ENCODE results near the gene TSTD1.

Gene TSTD1

DNA sequence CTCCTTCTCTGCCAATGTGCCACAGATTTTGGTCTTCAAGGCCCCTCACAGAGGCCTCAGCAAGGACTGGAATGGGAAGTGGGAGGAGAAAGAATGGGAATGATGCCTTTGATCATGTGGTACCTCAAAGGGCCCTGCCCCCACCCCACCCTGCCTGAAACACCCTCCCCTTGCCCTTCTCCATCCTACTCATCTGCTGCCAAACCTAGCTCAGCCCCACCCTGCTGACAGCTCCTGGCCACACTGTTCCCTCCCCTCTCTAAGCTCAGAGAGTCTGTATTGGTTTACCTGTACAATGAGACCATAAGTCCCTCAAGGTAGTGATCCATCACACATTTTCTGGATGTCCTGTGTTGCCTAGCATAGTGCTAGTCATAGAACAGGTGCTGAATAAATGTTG lies 37.6 kb upstream of the TSTD1 start:
- H3K4me3 ChIP-seq (ENCODE audit: low read length): no peak overlapping the region
- H3K4me2 ChIP-seq (ENCODE audit: low read length): no peak overlapping the region
- H3K36me3 ChIP-seq (replicated peaks; ENCODE audit: low read depth, low read length): no peaks in the 10 kb centered on the region
- no peaks in the 10 kb centered on the region for H3K27me3 ChIP-seq (ENCODE audit: low read depth, low read length)
- H3K79me2 ChIP-seq (ENCODE audit: low read length): no peaks in the 10 kb centered on the region
- H3K9me3 ChIP-seq (ENCODE audit: insufficient read depth, low read length): no peaks in the 10 kb centered on the region
- TF ChIP-seq EZH2phosphoT487 (IDR thresholded peaks at IDR 0.05; ENCODE audit: low read depth): no peak
- H4K20me1 ChIP-seq (ENCODE audit: insufficient read depth, low read length): no peaks in the 10 kb centered on the region
- peaks cover 6% of the 10 kb centered on the region; the same call in 1 of the 2 replicates for H3K4me1 ChIP-seq (ENCODE audit: low read length)
- H2AFZ ChIP-seq (ENCODE audit: low read depth, low read length): no peak overlapping the region
- no peak overlapping the region for H3K9ac ChIP-seq (ENCODE audit: low read length)
- H3K27ac ChIP-seq (ENCODE audit: low read length): no peak overlapping the region

DNA sequence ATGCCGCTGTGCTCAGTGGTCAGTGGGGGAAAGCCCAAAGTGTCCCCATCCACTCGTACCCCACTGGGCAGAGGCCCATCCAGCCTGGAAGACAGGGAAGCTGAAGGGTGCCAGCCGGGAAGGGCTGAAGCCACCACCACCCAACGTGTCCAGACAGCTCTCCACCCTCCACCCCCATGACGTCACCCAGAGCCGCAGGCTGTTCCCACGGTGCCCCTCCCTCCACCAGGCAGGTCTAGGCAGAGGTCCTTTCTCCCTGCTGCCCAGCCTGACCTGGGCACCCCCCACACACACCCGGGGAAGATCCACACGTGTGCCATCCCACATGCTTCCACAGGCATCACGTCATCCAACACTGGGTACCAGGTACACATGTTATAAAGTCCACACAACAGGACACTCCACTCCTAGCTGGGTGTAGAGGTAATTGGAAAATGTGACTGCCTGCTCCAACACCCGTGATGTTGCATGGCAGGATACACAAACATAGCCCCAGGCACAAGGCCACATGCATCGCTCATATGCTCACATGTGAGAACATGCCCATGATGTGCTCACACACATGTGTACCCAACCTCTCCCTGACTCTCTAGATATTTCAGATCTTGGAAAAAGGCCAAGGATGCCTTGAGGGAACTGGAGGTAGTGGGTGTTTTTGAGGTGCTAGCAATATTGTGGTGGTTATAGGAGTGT lies 36.1 kb upstream of the TSTD1 start:
- Histone ChIP-seq H3K4me2 (ENCODE audit: low read length) (no peak overlapping the region), H3K9ac (ENCODE audit: low read length) (no peak overlapping the region), H2AFZ (ENCODE audit: low read depth, low read length) (no peak overlapping the region), H3K9me3 (ENCODE audit: insufficient read depth, low read length) (no peaks in the 10 kb centered on the region), H3K79me2 (ENCODE audit: low read length) (no peaks in the 10 kb centered on the region), H3K36me3 (replicated peaks; ENCODE audit: low read depth, low read length) (no peaks in the 10 kb centered on the region), H3K4me3 (ENCODE audit: low read length) (no peak overlapping the region), H3K27ac (ENCODE audit: low read length) (no peak overlapping the region), H3K4me1 (ENCODE audit: low read length) (peaks cover 22% of the 10 kb centered on the region), H4K20me1 (ENCODE audit: insufficient read depth, low read length) (no peaks in the 10 kb centered on the region), H3K27me3 (ENCODE audit: low read depth, low read length) (no peaks in the 10 kb centered on the region)
- TF ChIP-seq, protein P1, sequence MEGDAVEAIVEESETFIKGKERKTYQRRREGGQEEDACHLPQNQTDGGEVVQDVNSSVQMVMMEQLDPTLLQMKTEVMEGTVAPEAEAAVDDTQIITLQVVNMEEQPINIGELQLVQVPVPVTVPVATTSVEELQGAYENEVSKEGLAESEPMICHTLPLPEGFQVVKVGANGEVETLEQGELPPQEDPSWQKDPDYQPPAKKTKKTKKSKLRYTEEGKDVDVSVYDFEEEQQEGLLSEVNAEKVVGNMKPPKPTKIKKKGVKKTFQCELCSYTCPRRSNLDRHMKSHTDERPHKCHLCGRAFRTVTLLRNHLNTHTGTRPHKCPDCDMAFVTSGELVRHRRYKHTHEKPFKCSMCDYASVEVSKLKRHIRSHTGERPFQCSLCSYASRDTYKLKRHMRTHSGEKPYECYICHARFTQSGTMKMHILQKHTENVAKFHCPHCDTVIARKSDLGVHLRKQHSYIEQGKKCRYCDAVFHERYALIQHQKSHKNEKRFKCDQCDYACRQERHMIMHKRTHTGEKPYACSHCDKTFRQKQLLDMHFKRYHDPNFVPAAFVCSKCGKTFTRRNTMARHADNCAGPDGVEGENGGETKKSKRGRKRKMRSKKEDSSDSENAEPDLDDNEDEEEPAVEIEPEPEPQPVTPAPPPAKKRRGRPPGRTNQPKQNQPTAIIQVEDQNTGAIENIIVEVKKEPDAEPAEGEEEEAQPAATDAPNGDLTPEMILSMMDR (IDR thresholded peaks at IDR 0.05; ENCODE audit: low read depth, low read length): no peak
- TF ChIP-seq EZH2phosphoT487 (IDR thresholded peaks at IDR 0.05; ENCODE audit: low read depth): no peak

DNA sequence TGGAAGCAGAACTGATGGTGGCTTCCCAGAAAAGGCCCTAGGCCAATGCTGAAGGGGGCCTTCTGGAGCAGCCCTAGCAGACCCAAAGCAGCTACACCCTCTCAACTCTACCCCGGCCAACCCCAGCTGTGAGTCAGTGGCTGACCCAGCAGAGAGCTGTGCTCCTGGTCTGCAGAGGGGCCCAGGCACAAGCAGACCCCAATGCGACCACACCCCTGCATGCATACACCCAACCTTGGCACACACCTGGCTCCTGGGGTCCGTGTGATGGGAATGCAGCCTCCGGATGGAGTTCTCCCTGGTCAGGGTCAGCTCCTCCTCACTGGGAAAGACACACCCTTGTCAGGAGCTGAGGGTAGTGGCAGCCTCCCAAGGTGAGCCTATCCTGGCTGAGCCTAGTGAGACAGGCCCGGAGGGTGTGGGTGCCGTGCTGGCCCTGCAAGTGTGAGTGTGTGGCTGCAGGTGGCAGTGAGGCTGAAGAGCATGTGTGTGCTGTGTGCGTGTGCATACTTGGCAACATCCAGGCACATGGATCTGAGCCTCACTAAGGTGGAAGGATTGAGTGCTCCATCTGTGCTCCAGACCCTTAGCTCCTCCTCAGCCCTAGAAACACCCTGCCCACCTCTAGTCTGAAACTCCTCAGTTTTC lies 34.8 kb upstream of the TSTD1 start:
- H3K4me3 ChIP-seq (ENCODE audit: low read length): no peak overlapping the region
- H3K9ac ChIP-seq (ENCODE audit: low read length): no peak overlapping the region
- H3K27ac ChIP-seq (ENCODE audit: low read length): no peak overlapping the region

DNA sequence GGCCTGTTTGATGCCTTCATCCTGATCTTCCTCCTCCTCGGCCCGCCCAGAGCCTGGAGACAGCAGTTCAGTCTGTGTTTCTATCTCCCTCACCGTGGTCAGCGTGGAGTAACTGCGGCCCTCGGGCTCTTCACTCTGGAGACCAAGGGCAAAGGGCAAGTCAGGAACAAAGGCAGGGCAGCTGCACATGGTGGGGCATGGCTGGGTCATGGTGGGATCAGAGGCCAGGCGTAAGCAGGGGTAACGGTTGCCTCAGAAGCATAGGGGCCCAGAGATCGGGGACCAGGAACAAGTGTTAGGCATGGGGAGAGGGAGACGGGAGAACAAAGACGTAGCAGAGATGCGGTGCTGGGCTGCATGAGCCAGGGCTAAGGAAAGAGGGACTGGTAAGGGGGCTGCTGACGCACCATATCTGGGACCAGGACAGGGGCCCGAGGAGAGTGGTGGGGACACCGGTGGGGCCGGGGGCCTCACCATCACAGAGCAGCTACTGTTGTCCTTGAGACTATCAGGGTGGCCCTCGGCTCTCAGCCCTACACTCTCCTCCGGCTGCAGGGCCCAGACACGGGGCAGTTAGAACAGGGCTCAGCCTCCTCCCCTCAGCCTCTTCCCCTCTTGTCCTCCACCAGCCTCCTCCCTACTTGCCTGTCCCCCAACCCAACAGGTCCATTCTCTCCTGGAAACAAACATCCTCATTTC lies 34.1 kb upstream of the TSTD1 start:
- Histone ChIP-seq H3K4me2 (ENCODE audit: low read length) (no peak overlapping the region), H3K9ac (ENCODE audit: low read length) (no peak overlapping the region), H3K27ac (ENCODE audit: low read length) (no peak overlapping the region)

More for the DNA sequence above, 34.8 kb upstream of the TSTD1 start:
- Histone ChIP-seq H3K4me2 (ENCODE audit: low read length) (no peak overlapping the region), H3K4me1 (ENCODE audit: low read length) (peaks cover 22% of the 10 kb centered on the region), H2AFZ (ENCODE audit: low read depth, low read length) (no peak overlapping the region), H4K20me1 (ENCODE audit: insufficient read depth, low read length) (no peaks in the 10 kb centered on the region), H3K79me2 (ENCODE audit: low read length) (peaks cover 12% of the 10 kb centered on the region), H3K36me3 (replicated peaks; ENCODE audit: low read depth, low read length) (no peaks in the 10 kb centered on the region), H3K9me3 (ENCODE audit: insufficient read depth, low read length) (no peaks in the 10 kb centered on the region), H3K27me3 (ENCODE audit: low read depth, low read length) (no peaks in the 10 kb centered on the region)
- TF ChIP-seq, protein P1 (IDR thresholded peaks at IDR 0.05; ENCODE audit: low read depth, low read length): no peak
- no peak for TF ChIP-seq EZH2phosphoT487 (IDR thresholded peaks at IDR 0.05; ENCODE audit: low read depth)

More for the DNA sequence above, 34.1 kb upstream of the TSTD1 start:
- Histone ChIP-seq H3K79me2 (ENCODE audit: low read length) (peaks cover 19% of the 10 kb centered on the region), H2AFZ (ENCODE audit: low read depth, low read length) (no peak overlapping the region), H3K4me1 (ENCODE audit: low read length) (peaks cover 25% of the 10 kb centered on the region), H3K27me3 (ENCODE audit: low read depth, low read length) (no peaks in the 10 kb centered on the region), H3K36me3 (replicated peaks; ENCODE audit: low read depth, low read length) (peaks cover 2% of the 10 kb centered on the region), H4K20me1 (ENCODE audit: insufficient read depth, low read length) (peaks cover 3% of the 10 kb centered on the region), H3K9me3 (ENCODE audit: insufficient read depth, low read length) (no peaks in the 10 kb centered on the region), H3K4me3 (ENCODE audit: low read length) (no peak overlapping the region)
- no peak for TF ChIP-seq EZH2phosphoT487 (IDR thresholded peaks at IDR 0.05; ENCODE audit: low read depth)
- TF ChIP-seq, protein P1 (IDR thresholded peaks at IDR 0.05; ENCODE audit: low read depth, low read length): no peak

Measured in OCI-LY3 (cell line).